IPS DF 6.9 (cell line): Measurements from ENCODE around the gene TLX3.

Experiments
- DNase-seq: peaks from one replicate; pipeline ENCODE4 v3.0.0-alpha.2; 2013; ENCODE audit warnings: low read depth, low spot score
- H3K27ac ChIP-seq: one replicate; pipeline ENCODE4 v1.5.1; 2013; ENCODE audit warnings: low read length, control low read depth
- H3K27me3 ChIP-seq: 2 replicates; pipeline ENCODE4 v1.6.1; 2013; ENCODE audit warnings: mild to moderate bottlenecking, low read length; ENCODE audit not compliant: control insufficient read depth, insufficient read depth
- H3K36me3 ChIP-seq: 2 replicates; pipeline ENCODE4 v1.6.1; 2013; ENCODE audit warnings: low read length; ENCODE audit not compliant: control insufficient read depth, insufficient read depth
- H3K4me1 ChIP-seq: 2 replicates; pipeline ENCODE4 v1.6.1; 2013; ENCODE audit warnings: low read length; ENCODE audit not compliant: control insufficient read depth, insufficient read depth
- H3K4me3 ChIP-seq: 2 replicates; pipeline ENCODE4 v1.5.1; 2013; ENCODE audit warnings: mild to moderate bottlenecking, low read length
- H3K9me3 ChIP-seq: 2 replicates; pipeline ENCODE4 v1.6.1; 2013; ENCODE audit warnings: low read length, inconsistent platforms; ENCODE audit not compliant: control insufficient read depth, insufficient read depth
- WGBS: extraction: QIAGEN DNeasy Blood & Tissue Kit; methylation state at CpG from one replicate; pipeline ENCODE4 v1.1.7; 2013; ENCODE audit warnings: mixed read lengths, missing lambda C conversion rate; ENCODE audit not compliant: insufficient read length, insufficient coverage; 5-methylcytosine and 5-hydroxymethylcytosine counted together

Gene TLX3

DNA sequence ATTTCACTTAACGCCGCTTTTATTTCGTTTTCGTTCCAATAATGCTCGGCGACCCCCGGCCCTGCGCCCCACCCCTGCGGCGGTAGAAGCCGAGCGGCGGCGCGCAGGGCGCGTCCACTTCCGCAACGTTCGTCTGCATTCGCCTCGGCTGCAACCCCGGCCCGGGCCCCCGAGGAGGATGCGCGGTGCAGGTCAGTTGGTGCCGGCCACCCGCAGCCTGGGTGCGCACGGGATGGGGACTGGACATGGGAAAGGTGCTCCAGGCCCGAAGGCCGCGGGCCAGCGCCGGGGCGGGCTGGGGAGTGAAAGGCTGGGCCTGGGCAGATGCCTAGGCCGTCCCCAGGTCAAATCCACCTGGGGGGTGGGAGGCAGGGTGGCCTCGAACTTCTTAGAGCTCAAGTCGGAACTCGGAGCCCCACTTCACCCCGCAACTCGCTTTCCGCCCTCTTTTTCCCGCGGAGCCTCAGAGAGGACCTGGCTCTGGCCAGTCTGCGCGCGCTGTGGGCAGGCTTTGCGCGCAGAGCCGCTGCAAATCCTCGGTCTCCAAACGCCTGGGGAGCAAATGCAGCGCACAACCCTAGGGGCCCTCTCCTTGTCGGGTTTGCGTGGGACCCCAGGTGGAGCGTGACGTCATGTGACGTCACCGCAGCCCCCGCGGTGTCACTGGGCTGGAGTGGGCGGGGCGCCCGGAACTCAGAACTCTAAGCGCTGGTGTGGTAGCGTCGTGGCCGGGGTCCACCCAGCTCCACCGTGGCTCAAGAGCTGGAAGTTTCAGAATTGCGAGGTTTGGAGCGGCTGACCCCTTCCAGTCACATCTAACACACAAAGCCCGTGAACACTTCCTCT is 3.3 kb downstream of the TLX3 start:
- Histone ChIP-seq H3K27me3 (peaks cover 95% of the 10 kb centered on the region), H3K9me3 (no peaks in the 10 kb centered on the region), H3K27ac (no peak overlapping the region), H3K4me3 (peak overlapping the region; percentile 10; the same call in 1 of the 2 replicates), H3K4me1 (peaks cover 10% of the 10 kb centered on the region), H3K36me3 (no peaks in the 10 kb centered on the region)
- no peak for DNase-seq
- no CpG with 5 or more reads among the region's 74 CpGs for WGBS

- no CpG with 5 or more reads among the region's 37 CpGs for WGBS
- no peaks in the 10 kb centered on the region for H3K36me3 ChIP-seq
- H3K27me3 ChIP-seq = peaks cover 95% of the 10 kb centered on the region
- no peak overlapping the region for H3K27ac ChIP-seq
- H3K9me3 ChIP-seq = no peaks in the 10 kb centered on the region
- no peak for DNase-seq
- H3K4me1 ChIP-seq = peaks cover 12% of the 10 kb centered on the region
- no peak overlapping the region for H3K4me3 ChIP-seq
Measured at GRCh38 chr5:171313481-171314206, 4.6 kb downstream of the TLX3 start.

GRCh38 chr5:171314728-171315385 is 5.8 kb downstream of the TLX3 start:
- no peak for DNase-seq
- H3K4me1 ChIP-seq = peaks cover 8% of the 10 kb centered on the region
- H3K27ac ChIP-seq = no peak overlapping the region
- no peaks in the 10 kb centered on the region for H3K36me3 ChIP-seq
- H3K4me3 ChIP-seq = no peak overlapping the region
- H3K9me3 ChIP-seq = no peaks in the 10 kb centered on the region
- no CpG with 5 or more reads among the region's 53 CpGs for WGBS
- H3K27me3 ChIP-seq = peaks cover 98% of the 10 kb centered on the region

GRCh38 chr5:171315386-171315891 is 6.4 kb downstream of the TLX3 start:
- Histone ChIP-seq H3K9me3 (no peaks in the 10 kb centered on the region), H3K27me3 (peaks cover 97% of the 10 kb centered on the region), H3K27ac (no peak overlapping the region), H3K4me3 (no peak overlapping the region), H3K4me1 (peaks cover 6% of the 10 kb centered on the region), H3K36me3 (no peaks in the 10 kb centered on the region)
- no peak for DNase-seq
- no CpG with 5 or more reads among the region's 36 CpGs for WGBS

DNA sequence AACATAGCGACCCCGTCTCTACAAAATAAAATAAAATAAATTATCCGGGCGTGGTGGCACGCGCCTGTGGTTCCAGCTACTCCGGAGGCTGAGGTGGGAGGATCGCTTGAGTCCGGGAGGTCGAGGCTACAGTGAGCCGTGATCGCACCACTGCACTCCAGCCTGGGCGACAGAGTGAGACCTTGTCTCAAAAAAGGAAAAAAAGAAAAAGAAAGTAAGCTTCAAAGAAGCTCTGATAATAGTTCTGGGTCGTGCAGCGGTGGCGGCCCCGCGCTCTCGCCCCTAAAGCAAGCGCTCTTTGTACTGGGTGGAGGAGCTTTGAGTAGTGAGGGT is 6.8 kb downstream of the TLX3 start:
- H3K27ac ChIP-seq = no peak overlapping the region
- H3K4me3 ChIP-seq = no peak overlapping the region
- no peaks in the 10 kb centered on the region for H3K9me3 ChIP-seq
- no CpG with 5 or more reads among the region's 20 CpGs for WGBS
- DNase-seq = no peak
- peaks cover 94% of the 10 kb centered on the region for H3K27me3 ChIP-seq
- H3K36me3 ChIP-seq = no peaks in the 10 kb centered on the region
- peaks cover 6% of the 10 kb centered on the region for H3K4me1 ChIP-seq

GRCh38 chr5:171316258-171317121 is 7.4 kb downstream of the TLX3 start:
- Histone ChIP-seq H3K4me1 (peaks cover 6% of the 10 kb centered on the region), H3K36me3 (no peaks in the 10 kb centered on the region), H3K9me3 (no peaks in the 10 kb centered on the region), H3K27me3 (peaks cover 94% of the 10 kb centered on the region), H3K4me3 (no peak overlapping the region), H3K27ac (no peak overlapping the region)
- no peak for DNase-seq
- WGBS = no CpG with 5 or more reads among the region's 66 CpGs

- Histone ChIP-seq H3K27ac (no peak overlapping the region), H3K9me3 (no peaks in the 10 kb centered on the region), H3K36me3 (no peaks in the 10 kb centered on the region), H3K4me1 (peaks cover 5% of the 10 kb centered on the region), H3K27me3 (peaks cover 93% of the 10 kb centered on the region), H3K4me3 (no peak overlapping the region)
- WGBS = no CpG with 5 or more reads among the region's 11 CpGs
- no peak for DNase-seq
Measured at GRCh38 chr5:171317230-171317629, 8.2 kb downstream of the TLX3 start.

GRCh38 chr5:171318026-171318425 is 9.0 kb downstream of the TLX3 start:
- DNase-seq = no peak
- WGBS = no CpG with 5 or more reads among the region's 9 CpGs
- H3K36me3 ChIP-seq = no peaks in the 10 kb centered on the region
- no peak overlapping the region for H3K4me3 ChIP-seq
- no peaks in the 10 kb centered on the region for H3K9me3 ChIP-seq
- H3K27ac ChIP-seq = no peak overlapping the region
- peaks cover 85% of the 10 kb centered on the region for H3K27me3 ChIP-seq
- peaks cover 4% of the 10 kb centered on the region for H3K4me1 ChIP-seq

- no peak overlapping the region for H3K4me3 ChIP-seq
- H3K36me3 ChIP-seq = no peaks in the 10 kb centered on the region
- WGBS = no CpG with 5 or more reads among the region's 7 CpGs
- H3K27me3 ChIP-seq = peaks cover 66% of the 10 kb centered on the region
- no peaks in the 10 kb centered on the region for H3K9me3 ChIP-seq
- H3K4me1 ChIP-seq = peaks cover 6% of the 10 kb centered on the region
- no peak for DNase-seq
- H3K27ac ChIP-seq = no peak overlapping the region
Measured at GRCh38 chr5:171321447-171321846, 12.4 kb downstream of the TLX3 start.

- DNase-seq = no peak
- Histone ChIP-seq H3K4me3 (no peak overlapping the region), H3K27ac (no peak overlapping the region), H3K9me3 (no peaks in the 10 kb centered on the region), H3K27me3 (peaks cover 55% of the 10 kb centered on the region), H3K4me1 (peaks cover 6% of the 10 kb centered on the region), H3K36me3 (no peaks in the 10 kb centered on the region)
- no CpG with 5 or more reads among the region's 5 CpGs for WGBS
Measured at GRCh38 chr5:171322527-171322926, 13.5 kb downstream of the TLX3 start.
